Measurements from ENCODE around the gene COL4A2. TPM values are rescaled to one million over a fixed set of nuclear protein-coding genes. Genes with fewer than 3 reads are reported as not detected.
A peak's percentile ranks its signal among the peaks of the same experiment; 100 is the strongest.

Gene COL4A2
- total and polyA plus RNA-seq, 7 experiments from 2014 or later, result 0.05 TPM; not detected in 6

DNA sequence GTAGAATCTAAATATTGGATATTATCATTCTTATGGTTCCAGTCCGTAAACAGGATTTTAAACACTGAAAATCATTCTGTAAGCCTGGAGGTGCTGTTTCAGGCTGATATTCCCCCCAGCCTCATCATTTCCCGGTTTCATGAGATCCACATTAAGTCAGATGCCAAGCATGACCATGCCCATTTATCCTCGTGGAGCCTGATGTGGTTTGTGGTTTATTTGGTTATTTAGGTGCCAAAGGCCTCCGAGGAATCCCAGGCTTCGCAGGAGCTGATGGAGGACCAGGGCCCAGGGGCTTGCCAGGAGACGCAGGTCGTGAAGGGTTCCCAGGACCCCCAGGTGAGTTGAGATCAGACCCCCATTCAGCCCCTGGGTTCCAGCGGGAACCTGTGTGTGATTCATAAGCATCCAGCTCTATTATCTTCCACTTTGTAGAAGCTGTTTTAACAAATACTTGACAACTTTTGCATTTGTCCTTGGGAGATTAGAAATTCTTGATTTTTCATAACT, 162.0 kb downstream of the COL4A2 start:
- H3K36me3 ChIP-seq (ENCODE audit: control insufficient read depth in 2 of 3, insufficient read depth in 3 of 3, low read length in 3 of 3), result no peaks in the 10 kb centered on the region
- peaks cover 7 to 19% (median 8%) of the 10 kb centered on the region in 5 donors for H3K27me3 Mint-ChIP-seq
- H3K27ac Mint-ChIP-seq, result no peak overlapping the region
- ATAC-seq (no peak), DNase-seq (no peak)
- H3K9me3 ChIP-seq (ENCODE audit: control insufficient read depth in 2 of 3, low read length in 3 of 3), result no peaks in the 10 kb centered on the region
- H3K27me3 ChIP-seq (ENCODE audit: control insufficient read depth in 2 of 2, insufficient read depth in 2 of 2, low read length in 2 of 2), result no peaks in the 10 kb centered on the region
- H3K4me1 Mint-ChIP-seq, result peaks cover 0 to 12% (median 0%) of the 10 kb centered on the region in 7 donors
- no peak overlapping the region for H3K27ac ChIP-seq (ENCODE audit: low read depth, low read length)
- intact Hi-C loops (cut with micrococcal nuclease), result no loop called here
- no peak overlapping the region for H3K4me3 ChIP-seq (ENCODE audit: low read length)
- H3K4me3 Mint-ChIP-seq, result no peak overlapping the region
- H3K9me3 Mint-ChIP-seq, result peaks cover 0 to 2% (median 0%) of the 10 kb centered on the region in 11 donors
- CTCF ChIA-PET, result no interaction called here
- H3K4me1 ChIP-seq (ENCODE audit: control insufficient read depth in 2 of 2, insufficient read depth in 2 of 2, low read length in 2 of 2), result no peaks in the 10 kb centered on the region
- H3K36me3 Mint-ChIP-seq, result no peaks in the 10 kb centered on the region
- POLR2A ChIA-PET, result no interaction called here

DNA sequence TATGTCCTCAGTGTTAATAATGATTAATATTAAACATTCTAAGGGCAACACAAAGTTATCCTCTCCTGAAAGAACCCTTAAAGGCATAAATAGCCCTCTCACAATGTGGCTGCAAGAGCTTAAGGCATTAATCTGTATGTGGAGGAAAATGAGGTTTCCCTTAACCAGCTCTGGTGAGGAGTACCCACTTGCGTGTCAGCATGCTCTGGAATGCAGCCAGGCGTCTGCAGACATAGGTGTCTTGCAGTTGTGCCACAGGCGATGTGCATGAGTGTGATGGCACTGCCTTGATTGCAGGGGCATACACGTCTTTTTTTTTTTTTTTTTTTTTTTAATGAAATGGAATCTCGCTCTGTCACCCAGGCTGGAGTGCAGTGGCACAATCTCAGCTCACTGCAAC, 162.5 kb downstream of the COL4A2 start:
- Mint-ChIP-seq H3K27me3 (peaks cover 7 to 19% (median 8%) of the 10 kb centered on the region in 5 donors), H3K4me1 (peaks cover 0 to 12% (median 0%) of the 10 kb centered on the region in 7 donors), H3K36me3 (no peaks in the 10 kb centered on the region), H3K27ac (no peak overlapping the region), H3K4me3 (no peak overlapping the region), H3K9me3 (peaks cover 0 to 2% (median 0%) of the 10 kb centered on the region in 11 donors)
- Histone ChIP-seq H3K36me3 (ENCODE audit: control insufficient read depth in 2 of 3, insufficient read depth in 3 of 3, low read length in 3 of 3) (no peaks in the 10 kb centered on the region), H3K4me3 (ENCODE audit: low read length) (no peak overlapping the region), H3K27ac (ENCODE audit: low read depth, low read length) (no peak overlapping the region), H3K9me3 (ENCODE audit: control insufficient read depth in 2 of 3, low read length in 3 of 3) (no peaks in the 10 kb centered on the region), H3K4me1 (ENCODE audit: control insufficient read depth in 2 of 2, insufficient read depth in 2 of 2, low read length in 2 of 2) (no peaks in the 10 kb centered on the region), H3K27me3 (ENCODE audit: control insufficient read depth in 2 of 2, insufficient read depth in 2 of 2, low read length in 2 of 2) (no peaks in the 10 kb centered on the region)
- ATAC-seq, result no peak
- CTCF ChIA-PET, result no interaction called here
- no peak for DNase-seq
- intact Hi-C loops (cut with micrococcal nuclease), result no loop called here
- POLR2A ChIA-PET, result no interaction called here

DNA sequence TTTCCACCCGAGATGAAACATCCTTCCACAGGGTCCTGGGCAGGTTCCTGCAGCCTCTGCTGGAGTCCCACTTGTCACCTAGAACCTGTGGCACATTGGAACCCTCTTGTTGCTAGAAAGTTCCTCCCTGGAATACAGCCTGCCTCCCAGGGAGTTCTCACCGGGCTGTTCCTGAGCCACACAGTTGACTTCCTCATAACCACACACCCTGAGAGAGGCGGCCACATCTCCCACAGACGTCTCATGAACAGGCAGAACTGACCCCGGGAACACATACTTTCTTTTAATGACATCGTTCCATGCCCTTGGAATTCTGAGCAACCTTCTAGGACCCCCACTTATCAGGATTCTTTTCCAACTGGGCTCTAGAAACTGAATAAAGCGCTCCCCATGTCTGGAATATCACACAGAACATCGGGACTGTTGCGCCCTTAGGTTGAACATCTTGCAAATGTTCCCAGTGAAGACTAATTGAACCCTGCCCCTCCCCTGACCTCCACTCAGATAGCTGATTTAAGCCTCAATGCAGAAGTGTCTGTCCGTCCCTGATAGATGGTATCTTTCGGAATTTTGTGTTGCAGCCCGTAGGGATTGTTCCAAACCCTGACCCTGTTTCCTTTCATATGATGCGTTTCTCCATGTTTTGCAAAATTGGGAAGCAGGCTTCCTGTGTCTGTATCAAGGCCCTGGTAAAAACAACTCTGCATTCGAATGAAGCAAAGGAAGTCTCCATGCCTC, 163.4 kb downstream of the COL4A2 start:
- H3K36me3 Mint-ChIP-seq, result no peaks in the 10 kb centered on the region
- H3K4me1 ChIP-seq (ENCODE audit: control insufficient read depth in 2 of 2, insufficient read depth in 2 of 2, low read length in 2 of 2), result no peaks in the 10 kb centered on the region
- H3K27ac Mint-ChIP-seq, result no peak overlapping the region
- H3K27me3 Mint-ChIP-seq, result peaks cover 7 to 19% (median 8%) of the 10 kb centered on the region in 5 donors
- intact Hi-C loops (cut with micrococcal nuclease), result no loop called here
- no peak overlapping the region for H3K27ac ChIP-seq (ENCODE audit: low read depth, low read length)
- H3K36me3 ChIP-seq (ENCODE audit: control insufficient read depth in 2 of 3, insufficient read depth in 3 of 3, low read length in 3 of 3), result no peaks in the 10 kb centered on the region
- ATAC-seq (no peak), DNase-seq (no peak)
- H3K9me3 Mint-ChIP-seq, result peaks cover 0 to 4% (median 0%) of the 10 kb centered on the region in 11 donors
- no peaks in the 10 kb centered on the region for H3K9me3 ChIP-seq (ENCODE audit: control insufficient read depth in 2 of 3, low read length in 3 of 3)
- H3K4me3 ChIP-seq (ENCODE audit: low read length), result no peak overlapping the region
- H3K27me3 ChIP-seq (ENCODE audit: control insufficient read depth in 2 of 2, insufficient read depth in 2 of 2, low read length in 2 of 2), result no peaks in the 10 kb centered on the region
- ChIA-PET CTCF (no interaction called here), POLR2A (no interaction called here)
- H3K4me1 Mint-ChIP-seq, result peaks cover 0 to 11% (median 0%) of the 10 kb centered on the region in 7 donors
- no peak overlapping the region for H3K4me3 Mint-ChIP-seq

DNA sequence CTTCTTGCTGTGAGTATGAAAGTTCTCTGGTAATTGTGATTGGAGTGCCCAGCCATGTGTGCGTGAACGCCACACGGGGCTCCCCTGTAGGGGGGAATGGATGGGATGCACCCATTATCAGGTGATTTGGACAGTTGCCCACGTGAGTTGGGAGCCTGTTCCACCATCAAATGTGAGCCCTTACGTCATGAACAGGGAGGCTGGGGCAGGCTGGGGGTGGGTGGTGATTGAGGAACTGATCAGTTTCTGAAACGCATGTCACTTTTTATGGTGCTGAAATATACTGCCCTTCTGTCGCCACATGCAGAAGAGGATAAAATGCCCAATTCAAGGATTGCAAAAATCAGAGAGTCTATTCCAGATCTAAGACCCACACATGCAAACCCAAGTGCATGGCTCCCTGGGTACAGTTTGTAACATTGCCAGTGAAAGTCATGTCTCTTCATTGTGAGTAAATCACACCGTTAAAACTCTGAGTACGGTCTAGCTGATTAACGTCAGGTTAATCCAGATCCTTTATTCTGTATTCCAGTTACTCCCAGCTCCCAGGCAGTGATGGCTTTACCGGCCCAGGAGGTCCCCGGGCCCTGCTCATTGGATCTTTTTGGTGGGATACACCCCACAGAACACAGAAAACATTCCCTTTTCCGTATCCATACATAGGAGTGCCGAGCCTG, 164.2 kb downstream of the COL4A2 start:
- Histone ChIP-seq H3K36me3 (ENCODE audit: control insufficient read depth in 2 of 3, insufficient read depth in 3 of 3, low read length in 3 of 3) (no peaks in the 10 kb centered on the region), H3K27ac (ENCODE audit: low read depth, low read length) (no peak overlapping the region), H3K4me3 (ENCODE audit: low read length) (no peak overlapping the region), H3K9me3 (ENCODE audit: control insufficient read depth in 2 of 3, low read length in 3 of 3) (no peaks in the 10 kb centered on the region), H3K4me1 (ENCODE audit: control insufficient read depth in 2 of 2, insufficient read depth in 2 of 2, low read length in 2 of 2) (no peaks in the 10 kb centered on the region), H3K27me3 (ENCODE audit: control insufficient read depth in 2 of 2, insufficient read depth in 2 of 2, low read length in 2 of 2) (no peaks in the 10 kb centered on the region)
- peaks cover 7 to 24% (median 8%) of the 10 kb centered on the region in 5 donors for H3K27me3 Mint-ChIP-seq
- ChIA-PET POLR2A (no interaction called here), CTCF (no interaction called here)
- no peaks in the 10 kb centered on the region for H3K36me3 Mint-ChIP-seq
- no peak overlapping the region for H3K27ac Mint-ChIP-seq
- H3K9me3 Mint-ChIP-seq, result peaks cover 0 to 4% (median 0%) of the 10 kb centered on the region in 11 donors
- intact Hi-C loops (cut with micrococcal nuclease), result no loop called here
- H3K4me3 Mint-ChIP-seq, result no peak overlapping the region
- DNase-seq (no peak), ATAC-seq (peak; percentile 47)
- peaks cover 0 to 7% (median 0%) of the 10 kb centered on the region in 7 donors for H3K4me1 Mint-ChIP-seq

DNA sequence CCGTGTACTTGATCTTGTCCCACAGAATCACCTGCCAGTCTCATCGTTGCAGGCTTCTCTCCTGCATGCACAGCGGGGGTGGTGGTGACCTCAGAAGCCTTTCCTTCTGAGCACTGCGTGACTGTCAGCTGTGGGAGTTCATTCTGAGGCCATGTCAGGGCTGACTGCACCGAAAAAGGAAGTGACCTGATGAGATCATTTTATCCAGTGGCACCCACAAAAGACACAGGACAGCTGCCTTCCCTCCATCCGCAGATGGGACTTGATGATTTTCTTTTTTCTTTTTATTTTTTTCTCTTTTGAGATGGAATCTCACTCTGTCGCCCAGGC, 164.7 kb downstream of the COL4A2 start:
- intact Hi-C loops (cut with micrococcal nuclease), result no loop called here
- H3K27me3 ChIP-seq (ENCODE audit: control insufficient read depth in 2 of 2, insufficient read depth in 2 of 2, low read length in 2 of 2), result no peaks in the 10 kb centered on the region
- H3K4me3 Mint-ChIP-seq, result no peak overlapping the region
- H3K27ac Mint-ChIP-seq, result no peak overlapping the region
- H3K4me1 Mint-ChIP-seq, result peaks cover 0 to 7% (median 0%) of the 10 kb centered on the region in 7 donors
- no peaks in the 10 kb centered on the region for H3K9me3 ChIP-seq (ENCODE audit: control insufficient read depth in 2 of 3, low read length in 3 of 3)
- no peaks in the 10 kb centered on the region for H3K36me3 ChIP-seq (ENCODE audit: control insufficient read depth in 2 of 3, insufficient read depth in 3 of 3, low read length in 3 of 3)
- ChIA-PET CTCF (no interaction called here), POLR2A (no interaction called here)
- no peak overlapping the region for H3K27ac ChIP-seq (ENCODE audit: low read depth, low read length)
- peaks cover 0 to 4% (median 0%) of the 10 kb centered on the region in 11 donors for H3K9me3 Mint-ChIP-seq
- no peaks in the 10 kb centered on the region for H3K4me1 ChIP-seq (ENCODE audit: control insufficient read depth in 2 of 2, insufficient read depth in 2 of 2, low read length in 2 of 2)
- ATAC-seq (peak; percentile 89), DNase-seq (no peak)
- H3K4me3 ChIP-seq (ENCODE audit: low read length), result no peak overlapping the region
- H3K27me3 Mint-ChIP-seq, result peaks cover 7 to 27% (median 8%) of the 10 kb centered on the region in 5 donors
- no peaks in the 10 kb centered on the region for H3K36me3 Mint-ChIP-seq

DNA sequence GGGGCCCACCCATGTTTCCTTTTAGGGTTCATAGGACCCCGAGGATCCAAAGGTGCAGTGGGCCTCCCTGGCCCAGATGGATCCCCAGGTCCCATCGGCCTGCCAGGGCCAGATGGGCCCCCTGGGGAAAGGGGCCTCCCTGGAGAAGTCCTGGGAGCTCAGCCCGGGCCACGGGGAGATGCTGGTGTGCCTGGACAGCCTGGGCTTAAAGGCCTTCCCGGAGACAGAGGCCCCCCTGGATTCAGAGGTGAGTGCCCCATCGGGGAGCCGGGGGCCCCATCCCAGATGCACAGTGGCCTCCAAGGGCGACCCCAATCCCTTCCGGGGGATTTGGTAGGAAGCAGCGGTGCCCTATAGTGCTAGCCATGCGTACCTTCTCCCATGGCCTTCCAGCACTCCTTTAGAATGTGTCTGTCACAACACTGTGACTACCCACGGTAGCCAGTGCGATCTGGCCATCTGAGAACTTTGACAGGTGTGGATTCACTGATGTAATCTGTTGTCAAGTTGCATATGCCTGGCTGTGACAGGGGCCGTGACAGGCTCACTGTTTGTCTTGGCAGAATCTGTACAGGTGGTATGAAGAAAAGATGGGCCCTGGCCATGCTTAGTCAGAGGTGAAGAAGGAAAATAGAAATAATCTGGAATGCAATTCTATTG, 165.9 kb downstream of the COL4A2 start:
- Histone ChIP-seq H3K4me3 (ENCODE audit: low read length) (no peak overlapping the region), H3K4me1 (ENCODE audit: control insufficient read depth in 2 of 2, insufficient read depth in 2 of 2, low read length in 2 of 2) (no peaks in the 10 kb centered on the region), H3K27ac (ENCODE audit: low read depth, low read length) (no peak overlapping the region), H3K9me3 (ENCODE audit: control insufficient read depth in 2 of 3, low read length in 3 of 3) (no peaks in the 10 kb centered on the region), H3K27me3 (ENCODE audit: control insufficient read depth in 2 of 2, insufficient read depth in 2 of 2, low read length in 2 of 2) (no peaks in the 10 kb centered on the region), H3K36me3 (ENCODE audit: control insufficient read depth in 2 of 3, insufficient read depth in 3 of 3, low read length in 3 of 3) (no peaks in the 10 kb centered on the region)
- no peak for DNase-seq
- intact Hi-C loops (cut with micrococcal nuclease), result no loop called here
- H3K36me3 Mint-ChIP-seq, result no peaks in the 10 kb centered on the region
- peaks cover 0 to 4% (median 0%) of the 10 kb centered on the region in 11 donors for H3K9me3 Mint-ChIP-seq
- CTCF ChIA-PET, result no interaction called here
- POLR2A ChIA-PET, result no interaction called here
- H3K4me3 Mint-ChIP-seq, result no peak overlapping the region
- peaks cover 0 to 5% (median 0%) of the 10 kb centered on the region in 7 donors for H3K4me1 Mint-ChIP-seq
- H3K27ac Mint-ChIP-seq, result no peak overlapping the region
- ATAC-seq, result no peak
- H3K27me3 Mint-ChIP-seq, result peaks cover 7 to 27% (median 8%) of the 10 kb centered on the region in 5 donors
